Measurements from ENCODE around the gene PDCD2. TPM values are rescaled to one million over a fixed set of nuclear protein-coding genes. Genes with fewer than 3 reads are reported as not detected.
A peak's percentile ranks its signal among the peaks of the same experiment; 100 is the strongest.

PDCD2 gene
- total and polyA plus RNA-seq, 8 donors = 28.2 to 45.0 (median 34.6) TPM

DNA sequence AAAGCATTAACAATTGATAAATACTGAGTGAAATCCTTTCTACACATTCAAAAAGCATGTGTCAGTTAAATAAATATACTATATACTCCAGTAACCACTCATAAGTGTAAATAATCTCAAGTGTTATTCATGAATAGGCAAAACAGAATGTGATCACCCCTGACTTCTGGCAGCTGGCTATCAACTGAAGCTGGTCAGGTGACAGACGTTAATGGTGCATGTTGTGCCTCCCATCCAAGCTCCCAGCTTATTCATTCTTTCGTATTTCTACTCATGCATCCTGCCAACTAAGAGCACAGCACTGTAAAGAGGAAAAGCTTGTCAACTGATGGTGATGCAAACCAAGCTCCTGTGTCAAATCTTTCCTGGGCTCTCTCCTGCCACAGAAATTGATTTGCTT lies 39.0 kb downstream of the PDCD2 start:
- no peak overlapping the region for H3K27ac ChIP-seq
- no peak overlapping the region for H3K4me3 ChIP-seq
- FAIRE-seq = no peak
- no peak for DNase-seq
- peaks cover 0 to 55% (median 26%) of the 10 kb centered on the region in 3 donors for H3K36me3 ChIP-seq
- TF ChIP-seq, protein P1, sequence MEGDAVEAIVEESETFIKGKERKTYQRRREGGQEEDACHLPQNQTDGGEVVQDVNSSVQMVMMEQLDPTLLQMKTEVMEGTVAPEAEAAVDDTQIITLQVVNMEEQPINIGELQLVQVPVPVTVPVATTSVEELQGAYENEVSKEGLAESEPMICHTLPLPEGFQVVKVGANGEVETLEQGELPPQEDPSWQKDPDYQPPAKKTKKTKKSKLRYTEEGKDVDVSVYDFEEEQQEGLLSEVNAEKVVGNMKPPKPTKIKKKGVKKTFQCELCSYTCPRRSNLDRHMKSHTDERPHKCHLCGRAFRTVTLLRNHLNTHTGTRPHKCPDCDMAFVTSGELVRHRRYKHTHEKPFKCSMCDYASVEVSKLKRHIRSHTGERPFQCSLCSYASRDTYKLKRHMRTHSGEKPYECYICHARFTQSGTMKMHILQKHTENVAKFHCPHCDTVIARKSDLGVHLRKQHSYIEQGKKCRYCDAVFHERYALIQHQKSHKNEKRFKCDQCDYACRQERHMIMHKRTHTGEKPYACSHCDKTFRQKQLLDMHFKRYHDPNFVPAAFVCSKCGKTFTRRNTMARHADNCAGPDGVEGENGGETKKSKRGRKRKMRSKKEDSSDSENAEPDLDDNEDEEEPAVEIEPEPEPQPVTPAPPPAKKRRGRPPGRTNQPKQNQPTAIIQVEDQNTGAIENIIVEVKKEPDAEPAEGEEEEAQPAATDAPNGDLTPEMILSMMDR (IDR thresholded peaks at IDR 0.05) = no peak
- intact Hi-C loops (cut with DNase I) = no loop called here
- H3K9me3 ChIP-seq = no peaks in the 10 kb centered on the region
- no peaks in the 10 kb centered on the region for H3K27me3 ChIP-seq
- peaks cover 0 to 11% (median 10%) of the 10 kb centered on the region in 3 donors for H3K4me1 ChIP-seq
- no peak for ATAC-seq
- 13 to 36% methylated on average over 2 of the region's 2 CpGs for WGBS, 2 donors

DNA sequence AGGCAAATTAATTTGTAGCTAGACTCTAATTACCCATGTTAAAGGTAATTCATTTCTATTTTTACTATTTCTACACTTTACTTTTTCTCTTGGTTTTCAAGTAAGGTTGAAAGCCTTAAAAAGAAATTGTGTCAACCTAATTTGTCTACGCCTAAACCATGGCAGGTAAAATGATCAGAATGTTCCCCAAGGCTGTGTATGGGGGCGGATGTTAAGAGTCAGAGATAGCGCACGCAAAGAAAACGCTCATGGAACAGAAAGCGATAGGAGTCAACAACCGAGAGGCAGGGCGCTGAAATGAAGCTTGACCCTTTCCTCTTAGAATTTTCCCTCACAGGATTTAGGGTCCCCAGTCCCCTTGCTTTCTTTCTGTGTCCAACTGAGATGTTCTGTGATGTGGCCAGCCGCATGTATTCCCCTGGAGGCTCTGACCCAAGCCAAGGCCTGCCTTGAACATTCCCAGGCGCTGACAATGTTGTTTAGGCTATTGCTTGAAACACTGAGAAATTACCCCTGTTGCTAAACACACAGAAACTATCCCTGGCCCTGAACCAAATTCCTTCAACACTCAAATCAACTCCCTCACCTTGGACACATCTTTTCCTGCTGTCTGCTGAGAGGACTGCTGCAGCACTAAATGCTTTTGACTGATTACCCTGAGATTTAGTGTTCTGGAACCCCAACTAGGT lies 42.3 kb downstream of the PDCD2 start:
- no peak overlapping the region for H3K4me3 ChIP-seq
- FAIRE-seq (no peak), ATAC-seq (no peak), DNase-seq (no peak)
- TF ChIP-seq, protein P1 (IDR thresholded peaks at IDR 0.05) = no peak
- H3K27ac ChIP-seq = no peak overlapping the region
- no peaks in the 10 kb centered on the region for H3K27me3 ChIP-seq
- intact Hi-C loops (cut with DNase I) = no loop called here
- H3K4me1 ChIP-seq = no peaks in the 10 kb centered on the region
- 88% methylated on average over 10 of the region's 10 CpGs for WGBS, 2 donors
- no peaks in the 10 kb centered on the region for H3K9me3 ChIP-seq
- peaks cover 0 to 78% (median 24%) of the 10 kb centered on the region in 3 donors for H3K36me3 ChIP-seq

DNA sequence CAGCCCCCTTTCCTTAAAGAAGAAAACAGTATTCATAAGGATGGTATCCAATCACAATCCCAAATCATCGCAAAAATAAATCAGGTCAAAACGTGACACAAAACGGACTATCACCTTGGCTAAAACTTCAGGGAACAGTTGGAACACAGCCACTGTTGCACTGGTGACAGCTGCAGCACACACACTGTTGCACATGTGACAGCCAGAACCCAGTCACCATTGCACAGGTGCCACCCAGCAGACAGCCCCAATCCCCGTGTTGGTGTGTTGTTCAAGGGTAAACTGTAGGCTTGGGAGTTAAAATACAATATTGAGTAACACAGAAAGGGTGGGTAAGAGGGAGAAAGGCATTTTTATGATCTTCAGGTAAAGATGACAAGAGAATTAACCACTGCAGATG lies 47.1 kb downstream of the PDCD2 start:
- TF ChIP-seq, protein P1 (IDR thresholded peaks at IDR 0.05) = no peak
- FAIRE-seq = no peak
- Histone ChIP-seq H3K27ac (no peak overlapping the region), H3K36me3 (peaks cover 2 to 68% (median 8%) of the 10 kb centered on the region in 3 donors), H3K4me3 (no peak overlapping the region), H3K27me3 (no peaks in the 10 kb centered on the region), H3K9me3 (no peaks in the 10 kb centered on the region), H3K4me1 (peaks cover 0 to 6% (median 0%) of the 10 kb centered on the region in 3 donors)
- intact Hi-C loops (cut with DNase I) = no loop called here
- DNase-seq = no peak
- 51 to 60% methylated on average over 4 of the region's 4 CpGs for WGBS, 2 donors
- no peak for ATAC-seq

DNA sequence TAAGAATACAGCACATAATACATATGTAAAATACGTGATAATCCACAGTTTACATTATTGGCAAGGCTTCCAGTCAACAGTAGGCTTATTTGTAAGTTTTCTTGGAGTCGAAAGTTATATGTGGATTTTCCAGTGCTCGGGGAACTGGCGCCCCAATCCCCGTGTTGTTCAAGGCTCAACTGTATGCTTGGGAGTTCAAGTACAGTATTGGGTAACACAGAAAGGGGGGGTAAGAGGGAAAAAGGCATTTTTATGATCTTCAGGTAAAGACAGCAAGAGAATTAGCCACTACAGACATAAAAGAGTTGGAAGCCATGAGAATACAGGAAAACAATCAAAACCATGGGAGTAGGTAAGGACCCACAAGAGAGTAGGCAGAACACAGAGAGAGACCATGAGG lies 47.8 kb downstream of the PDCD2 start:
- Histone ChIP-seq H3K4me1 (peaks cover 0 to 6% (median 0%) of the 10 kb centered on the region in 3 donors), H3K27me3 (no peaks in the 10 kb centered on the region), H3K27ac (no peak overlapping the region), H3K4me3 (no peak overlapping the region), H3K36me3 (peaks cover 2 to 62% (median 4%) of the 10 kb centered on the region in 3 donors), H3K9me3 (no peaks in the 10 kb centered on the region)
- intact Hi-C loops (cut with DNase I) = no loop called here
- DNase-seq (no peak), ATAC-seq (no peak), FAIRE-seq (no peak)
- WGBS, 2 donors = 84 to 94% methylated on average over 5 of the region's 5 CpGs
- TF ChIP-seq, protein P1 (IDR thresholded peaks at IDR 0.05) = no peak

DNA sequence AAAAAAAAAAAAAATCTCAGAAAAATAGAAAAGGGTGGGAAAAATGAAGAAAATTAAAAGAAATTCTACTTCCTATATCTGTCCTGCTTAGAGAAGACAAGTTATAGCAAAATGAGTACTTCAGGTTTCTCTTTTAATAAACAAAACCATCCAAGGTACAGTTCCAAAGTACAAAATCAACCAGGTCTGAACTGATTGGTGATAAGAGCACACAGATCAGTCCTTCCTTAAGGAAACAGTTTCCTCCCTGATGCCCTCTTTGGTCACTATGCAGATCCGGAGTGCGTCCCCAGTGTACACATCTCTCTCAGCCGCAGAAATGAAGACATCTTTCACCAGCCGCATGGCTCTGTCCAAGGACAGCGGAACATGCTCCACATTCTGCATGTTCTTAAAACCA lies 49.4 kb downstream of the PDCD2 start:
- Histone ChIP-seq H3K4me1 (peaks cover 0 to 6% (median 0%) of the 10 kb centered on the region in 3 donors), H3K27me3 (no peaks in the 10 kb centered on the region), H3K9me3 (no peaks in the 10 kb centered on the region), H3K4me3 (no peak overlapping the region), H3K36me3 (peaks cover 2 to 54% (median 4%) of the 10 kb centered on the region in 3 donors), H3K27ac (no peak overlapping the region)
- TF ChIP-seq, protein P1 (IDR thresholded peaks at IDR 0.05) = no peak
- FAIRE-seq = no peak
- no peak for DNase-seq
- 74 to 76% methylated on average over 5 of the region's 5 CpGs for WGBS, 2 donors
- intact Hi-C loops (cut with DNase I) = no loop called here
- ATAC-seq = peak in 1 of 4 donors; percentile 43
